HG03175 (cell line): ENCODE measurements around the gene AKNAD1.

Source experiments
- ATAC-seq: cut with Tn5 transposase; IDR thresholded peaks from one replicate; pipeline ENCODE4 v1.9.1; 2021; ENCODE audit warnings: mild to moderate bottlenecking, moderate library complexity; ENCODE audit not compliant: unreplicated experiment

AKNAD1 gene

GRCh38 chr1:108865316-108865910 is 8.5 kb upstream of the AKNAD1 start:
- no peak for ATAC-seq

- no peak for ATAC-seq
These were observed 7.1 kb upstream of the AKNAD1 start for GRCh38 chr1:108863984-108864383.

- no peak for ATAC-seq
These were observed 6.0 kb upstream of the AKNAD1 start for GRCh38 chr1:108862698-108863477.

GRCh38 chr1:108862017-108862610 is 5.2 kb upstream of the AKNAD1 start:
- no peak for ATAC-seq

- no peak for ATAC-seq
These were observed 4.7 kb upstream of the AKNAD1 start for GRCh38 chr1:108861566-108861965.

- ATAC-seq: no peak
These were observed 3.5 kb upstream of the AKNAD1 start for GRCh38 chr1:108860190-108860907.

- no peak for ATAC-seq
These were observed 1.5 kb upstream of the AKNAD1 start for GRCh38 chr1:108858230-108858950.

GRCh38 chr1:108854221-108855019 is 2.5 kb downstream of the AKNAD1 start:
- ATAC-seq: no peak

GRCh38 chr1:108852221-108852975 is 4.5 kb downstream of the AKNAD1 start:
- no peak for ATAC-seq

GRCh38 chr1:108851567-108851966 is 5.3 kb downstream of the AKNAD1 start:
- no peak for ATAC-seq

GRCh38 chr1:108850929-108851328 is 6.0 kb downstream of the AKNAD1 start:
- no peak for ATAC-seq

- ATAC-seq: no peak
These were observed 8.1 kb downstream of the AKNAD1 start for GRCh38 chr1:108848806-108849205.

- ATAC-seq: no peak
These were observed 9.4 kb downstream of the AKNAD1 start for GRCh38 chr1:108847494-108847893.

GRCh38 chr1:108845991-108846390 is 10.9 kb downstream of the AKNAD1 start:
- no peak for ATAC-seq

GRCh38 chr1:108845446-108845845 is 11.4 kb downstream of the AKNAD1 start:
- no peak for ATAC-seq

- no peak for ATAC-seq
These were observed 13.3 kb downstream of the AKNAD1 start for GRCh38 chr1:108843390-108844137.

- no peak for ATAC-seq
These were observed 14.2 kb downstream of the AKNAD1 start for GRCh38 chr1:108842525-108843181.

- ATAC-seq: no peak
These were observed 15.2 kb downstream of the AKNAD1 start for GRCh38 chr1:108841703-108842102.
